Central memory CD8-positive, alpha-beta T cell (primary cell): ENCODE data around the gene ATP9B.
A peak's percentile ranks its signal among the peaks of the same experiment; 100 is the strongest.

Experiments
- ATAC-seq: fragments of 150-1000 bp; cut with Tn5 transposase; replicated peaks from 2 replicates; pipeline ENCODE4 v1.10.0; 2022; ENCODE audit warnings: mild to moderate bottlenecking, moderate FRiP score, moderate number of reproducible peaks; ENCODE audit not compliant: poor library complexity, severe bottlenecking; ENCODE audit errors: extremely low read depth
- DNase-seq, 2 donors: peaks; one replicate each; pipeline ENCODE4 v3.0.0; 2021; ENCODE audit warnings: low spot score in 2 of 2
- H3K27ac Mint-ChIP-seq: one replicate; pipeline ENCODE4 v1.8.0; 2022; ENCODE audit warnings: low read depth, mild to moderate bottlenecking, moderate library complexity, mixed read lengths
- H3K27me3 Mint-ChIP-seq: one replicate; pipeline ENCODE4 v1.8.0; 2022; ENCODE audit warnings: mixed read lengths
- H3K36me3 Mint-ChIP-seq: one replicate; pipeline ENCODE4 v1.8.0; 2022; ENCODE audit warnings: mild to moderate bottlenecking, moderate library complexity, mixed read lengths; ENCODE audit not compliant: insufficient read depth
- H3K4me1 Mint-ChIP-seq: one replicate; pipeline ENCODE4 v1.8.0; 2022; ENCODE audit warnings: mixed read lengths
- H3K4me3 Mint-ChIP-seq: one replicate; pipeline ENCODE4 v1.8.0; 2022; ENCODE audit warnings: mild to moderate bottlenecking, moderate library complexity, mixed read lengths
- H3K9me3 Mint-ChIP-seq: one replicate; pipeline ENCODE4 v1.8.0; 2022; ENCODE audit warnings: mixed read lengths

The ATP9B gene

GRCh38 chr18:79294235-79294634, 225.0 kb downstream of the ATP9B start:
- DNase-seq (no peak), ATAC-seq (no peak)
- H3K9me3 Mint-ChIP-seq, result no peaks in the 10 kb centered on the region
- H3K4me3 Mint-ChIP-seq, result no peak overlapping the region
- no peaks in the 10 kb centered on the region for H3K27me3 Mint-ChIP-seq
- peaks cover 11% of the 10 kb centered on the region for H3K36me3 Mint-ChIP-seq
- peaks cover 27% of the 10 kb centered on the region for H3K4me1 Mint-ChIP-seq
- H3K27ac Mint-ChIP-seq, result no peak overlapping the region

- peaks cover 10% of the 10 kb centered on the region for H3K36me3 Mint-ChIP-seq
- DNase-seq, result no peak
- peaks cover 12% of the 10 kb centered on the region for H3K4me1 Mint-ChIP-seq
- no peak overlapping the region for H3K4me3 Mint-ChIP-seq
- peak overlapping the region; percentile 10 for H3K27ac Mint-ChIP-seq
- no peaks in the 10 kb centered on the region for H3K27me3 Mint-ChIP-seq
- no peaks in the 10 kb centered on the region for H3K9me3 Mint-ChIP-seq
- no peak for ATAC-seq
Measured at GRCh38 chr18:79299272-79299671, 230.1 kb downstream of the ATP9B start.

- peaks cover 7% of the 10 kb centered on the region for H3K36me3 Mint-ChIP-seq
- H3K27me3 Mint-ChIP-seq, result no peaks in the 10 kb centered on the region
- no peaks in the 10 kb centered on the region for H3K9me3 Mint-ChIP-seq
- DNase-seq (no peak), ATAC-seq (no peak)
- H3K4me1 Mint-ChIP-seq, result peaks cover 12% of the 10 kb centered on the region
- peak overlapping the region; percentile 10 for H3K27ac Mint-ChIP-seq
- no peak overlapping the region for H3K4me3 Mint-ChIP-seq
Measured at GRCh38 chr18:79299711-79300110, 230.5 kb downstream of the ATP9B start.

GRCh38 chr18:79300413-79300812, 231.2 kb downstream of the ATP9B start:
- peak overlapping the region; percentile 10 for H3K27ac Mint-ChIP-seq
- ATAC-seq, result no peak
- H3K9me3 Mint-ChIP-seq, result no peaks in the 10 kb centered on the region

GRCh38 chr18:79302120-79302519, 232.9 kb downstream of the ATP9B start:
- peaks cover 6% of the 10 kb centered on the region for H3K4me1 Mint-ChIP-seq
- H3K27ac Mint-ChIP-seq, result no peak overlapping the region
- no peaks in the 10 kb centered on the region for H3K27me3 Mint-ChIP-seq
- H3K36me3 Mint-ChIP-seq, result peaks cover 14% of the 10 kb centered on the region
- ATAC-seq (no peak), DNase-seq (no peak)
- no peak overlapping the region for H3K4me3 Mint-ChIP-seq
- H3K9me3 Mint-ChIP-seq, result no peaks in the 10 kb centered on the region

More at GRCh38 chr18:79300413-79300812, 231.2 kb downstream of the ATP9B start:
- Mint-ChIP-seq H3K36me3 (peaks cover 7% of the 10 kb centered on the region), H3K4me1 (peaks cover 12% of the 10 kb centered on the region), H3K27me3 (no peaks in the 10 kb centered on the region), H3K4me3 (no peak overlapping the region)
- DNase-seq, result no peak

GRCh38 chr18:79305911-79306310, 236.7 kb downstream of the ATP9B start:
- no peak for DNase-seq
- Mint-ChIP-seq H3K27me3 (no peaks in the 10 kb centered on the region), H3K27ac (no peak overlapping the region), H3K4me1 (peaks cover 5% of the 10 kb centered on the region), H3K36me3 (peaks cover 20% of the 10 kb centered on the region), H3K4me3 (no peak overlapping the region), H3K9me3 (no peaks in the 10 kb centered on the region)
- ATAC-seq, result no peak

GRCh38 chr18:79309614-79310358, 240.6 kb downstream of the ATP9B start:
- no peaks in the 10 kb centered on the region for H3K9me3 Mint-ChIP-seq
- DNase-seq (no peak), ATAC-seq (no peak)
- H3K36me3 Mint-ChIP-seq, result peaks cover 18% of the 10 kb centered on the region
- H3K27me3 Mint-ChIP-seq, result no peaks in the 10 kb centered on the region
- H3K4me3 Mint-ChIP-seq, result no peak overlapping the region
- H3K27ac Mint-ChIP-seq, result no peak overlapping the region
- H3K4me1 Mint-ChIP-seq, result peaks cover 5% of the 10 kb centered on the region

GRCh38 chr18:79314838-79315388, 245.7 kb downstream of the ATP9B start:
- DNase-seq, result no peak
- Mint-ChIP-seq H3K4me1 (peaks cover 25% of the 10 kb centered on the region), H3K9me3 (peaks cover 5% of the 10 kb centered on the region), H3K27me3 (no peaks in the 10 kb centered on the region), H3K4me3 (no peak overlapping the region), H3K27ac (no peak overlapping the region), H3K36me3 (peaks cover 13% of the 10 kb centered on the region)
- ATAC-seq, result no peak

- Mint-ChIP-seq H3K4me1 (peaks cover 25% of the 10 kb centered on the region), H3K27ac (no peak overlapping the region), H3K27me3 (no peaks in the 10 kb centered on the region), H3K4me3 (no peak overlapping the region), H3K36me3 (peaks cover 11% of the 10 kb centered on the region), H3K9me3 (peaks cover 5% of the 10 kb centered on the region)
- no peak for ATAC-seq
- DNase-seq, result no peak
Measured at GRCh38 chr18:79315596-79315995, 246.4 kb downstream of the ATP9B start.

GRCh38 chr18:79317703-79318102, 248.5 kb downstream of the ATP9B start:
- H3K36me3 Mint-ChIP-seq, result peaks cover 13% of the 10 kb centered on the region
- ATAC-seq (no peak), DNase-seq (no peak)
- no peaks in the 10 kb centered on the region for H3K27me3 Mint-ChIP-seq
- peaks cover 25% of the 10 kb centered on the region for H3K4me1 Mint-ChIP-seq
- H3K27ac Mint-ChIP-seq, result peak overlapping the region; percentile 69
- H3K9me3 Mint-ChIP-seq, result peaks cover 5% of the 10 kb centered on the region
- peak overlapping the region; percentile 58 for H3K4me3 Mint-ChIP-seq

- peak; percentile 56 for ATAC-seq
Measured at GRCh38 chr18:79318142-79318673, 249.0 kb downstream of the ATP9B start.

GRCh38 chr18:79320216-79320850, 251.1 kb downstream of the ATP9B start:
- DNase-seq (no peak), ATAC-seq (no peak)
- H3K36me3 Mint-ChIP-seq, result peaks cover 11% of the 10 kb centered on the region
- H3K4me3 Mint-ChIP-seq, result no peak overlapping the region
- H3K9me3 Mint-ChIP-seq, result peaks cover 5% of the 10 kb centered on the region
- H3K4me1 Mint-ChIP-seq, result peaks cover 33% of the 10 kb centered on the region
- no peak overlapping the region for H3K27ac Mint-ChIP-seq
- no peaks in the 10 kb centered on the region for H3K27me3 Mint-ChIP-seq

More at GRCh38 chr18:79318142-79318673, 249.0 kb downstream of the ATP9B start:
- H3K27ac Mint-ChIP-seq, result peak overlapping the region; percentile 69
- H3K27me3 Mint-ChIP-seq, result no peaks in the 10 kb centered on the region
- peaks cover 11% of the 10 kb centered on the region for H3K36me3 Mint-ChIP-seq
- H3K4me3 Mint-ChIP-seq, result peak overlapping the region; percentile 58
- H3K9me3 Mint-ChIP-seq, result peaks cover 5% of the 10 kb centered on the region
- DNase-seq, result no peak
- H3K4me1 Mint-ChIP-seq, result peaks cover 25% of the 10 kb centered on the region
